GM18858 (cell line): ENCODE results near the gene ANGPTL8.

Source experiments
- ATAC-seq: cut with Tn5 transposase; IDR thresholded peaks from one replicate; pipeline ENCODE4 v1.9.1; 2021; ENCODE audit not compliant: unreplicated experiment

ANGPTL8 gene

DNA sequence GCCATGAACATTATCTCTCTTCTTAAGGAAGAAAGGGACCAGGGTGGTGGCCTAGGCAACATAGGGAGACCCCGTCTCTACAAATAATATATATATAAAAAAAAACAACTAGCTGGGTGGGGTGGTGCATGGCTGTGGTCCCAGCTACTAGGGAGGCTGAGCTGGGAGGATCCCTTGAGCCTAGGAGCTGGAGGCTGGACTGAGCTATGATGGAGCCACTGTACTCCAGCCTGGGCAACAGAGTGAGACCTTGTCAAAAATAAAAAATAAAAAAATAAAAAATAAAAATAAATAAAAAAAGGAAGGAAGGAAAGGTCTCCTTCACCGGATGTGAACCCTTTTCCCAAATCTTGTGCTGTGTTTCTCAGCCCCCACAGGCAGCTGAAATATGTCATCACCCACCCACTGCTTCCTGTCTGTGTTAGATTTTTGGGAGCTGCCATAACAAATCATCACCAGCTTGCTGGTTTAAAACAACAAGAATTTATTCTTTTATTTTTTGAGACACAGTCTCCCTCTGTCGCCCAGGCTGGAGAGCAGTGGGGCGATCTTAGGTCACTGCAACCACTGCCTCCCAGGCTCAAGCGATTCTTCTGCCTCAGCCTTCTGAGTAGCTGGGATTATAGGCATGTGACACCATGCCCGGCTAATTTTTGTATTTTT, 47.0 kb downstream of the ANGPTL8 start:
- no peak for ATAC-seq

GRCh38 chr19:11288349-11288748, 48.9 kb downstream of the ANGPTL8 start:
- ATAC-seq = no peak

- ATAC-seq = no peak
Observed at GRCh38 chr19:11290256-11290655, 50.8 kb downstream of the ANGPTL8 start.

DNA sequence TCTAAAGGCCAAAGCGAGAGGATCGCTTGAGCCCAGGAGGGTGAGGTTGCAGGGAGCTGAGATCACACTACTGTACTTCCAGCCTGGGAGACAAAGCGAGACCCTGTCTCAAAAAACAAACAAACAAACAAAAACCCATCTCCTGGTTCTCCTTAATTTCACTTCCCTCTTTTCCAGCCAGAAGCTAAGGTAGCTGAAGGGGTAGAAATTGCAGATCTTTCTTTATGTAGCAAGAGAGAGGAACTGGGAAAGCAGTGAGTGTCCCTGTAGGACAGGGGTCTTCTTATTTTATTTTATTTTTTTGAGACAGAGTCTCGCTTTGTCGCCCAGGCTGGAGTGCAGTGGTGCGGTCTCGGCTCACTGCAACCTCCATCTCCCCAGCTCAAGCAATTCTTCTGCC, 52.0 kb downstream of the ANGPTL8 start:
- no peak for ATAC-seq
